ENCODE results near the gene EDC4.

Gene EDC4

GRCh38 chr16:67879936-67880335, 7.1 kb downstream of the EDC4 start:
- no peak for DNase-seq (ENCODE audit: low read depth)

GRCh38 chr16:67880584-67880983, 7.7 kb downstream of the EDC4 start:
- no peak for DNase-seq (ENCODE audit: low read depth)

GRCh38 chr16:67881621-67882161, 8.8 kb downstream of the EDC4 start:
- DNase-seq (ENCODE audit: low read depth), result no peak

GRCh38 chr16:67882374-67883145, 9.7 kb downstream of the EDC4 start:
- no peak for DNase-seq (ENCODE audit: low read depth)

- no peak for DNase-seq (ENCODE audit: low read depth)
Measured at GRCh38 chr16:67883146-67883871, 10.5 kb downstream of the EDC4 start.

- no peak for DNase-seq (ENCODE audit: low read depth)
Measured at GRCh38 chr16:67883872-67884261, 11.0 kb downstream of the EDC4 start.

GRCh38 chr16:67884684-67885083, 11.8 kb downstream of the EDC4 start, which contains the start of gene NRN1L:
TSS of gene NRN1L (plus strand) at chr16:67884885. CDS start at chr16:67884904, 19 bp downstream.
- peak; percentile 64 for DNase-seq (ENCODE audit: low read depth)

- DNase-seq (ENCODE audit: low read depth), result no peak
Measured at GRCh38 chr16:67885545-67885944, 12.7 kb downstream of the EDC4 start.

- no peak for DNase-seq (ENCODE audit: low read depth)
Measured at GRCh38 chr16:67885976-67886375, 13.1 kb downstream of the EDC4 start.

GRCh38 chr16:67886387-67886786, 13.5 kb downstream of the EDC4 start:
- no peak for DNase-seq (ENCODE audit: low read depth)

- no peak for DNase-seq (ENCODE audit: low read depth)
Measured at GRCh38 chr16:67888331-67888730, 15.5 kb downstream of the EDC4 start.

- DNase-seq (ENCODE audit: low read depth), result no peak
Measured at GRCh38 chr16:67892375-67892774, 19.5 kb downstream of the EDC4 start.

GRCh38 chr16:67892899-67893742, 20.3 kb downstream of the EDC4 start, which contains the start of gene PSKH1:
TSS of gene PSKH1 (plus strand) at chr16:67893254. CDS start at chr16:67908750, 15,496 bp downstream.
- peak; percentile 90 for DNase-seq (ENCODE audit: low read depth)

- no peak for DNase-seq (ENCODE audit: low read depth)
Measured at GRCh38 chr16:67893743-67894399, 21.0 kb downstream of the EDC4 start.

- peak; percentile 92 for DNase-seq (ENCODE audit: low read depth)
Measured at GRCh38 chr16:67897231-67897630, 24.4 kb downstream of the EDC4 start.

GRCh38 chr16:67901734-67902133, 28.9 kb downstream of the EDC4 start:
- no peak for DNase-seq (ENCODE audit: low read depth)

GRCh38 chr16:67902831-67903230, 30.0 kb downstream of the EDC4 start:
- DNase-seq (ENCODE audit: low read depth), result no peak

GRCh38 chr16:67907397-67908180, 34.7 kb downstream of the EDC4 start:
- no peak for DNase-seq (ENCODE audit: low read depth)

- no peak for DNase-seq (ENCODE audit: low read depth)
Measured at GRCh38 chr16:67909056-67909742, 36.3 kb downstream of the EDC4 start.

- DNase-seq (ENCODE audit: low read depth), result no peak
Measured at GRCh38 chr16:67910158-67910557, 37.3 kb downstream of the EDC4 start.
